Natural killer cell (primary cell): Measurements from ENCODE around the gene ZNF273. TPM values are rescaled to one million over a fixed set of nuclear protein-coding genes. Genes with fewer than 3 reads are reported as not detected.

Experiments used
- ATAC-seq, 3 donors: fragments of 150-1000 bp in 2 of 3; fragments of 200-7000 bp in 1 of 3; cut with Tn5 transposase; 1 replicate in 1 of 3; 2 replicates in 2 of 3; pipeline ENCODE4 v1.10.0; 2021; ENCODE audit warnings: mild to moderate bottlenecking in 2 of 3, moderate library complexity in 2 of 3
- DNase-seq, 2 donors: peaks; one replicate each; pipeline versions ENCODE4 v3.0.0 to v3.0.0-alpha.2; 2013 to 2021; ENCODE audit warnings: mixed read lengths in 1 of 2
- H3K27ac ChIP-seq: one replicate; pipeline ENCODE4 v1.5.1; 2013; ENCODE audit warnings: mild to moderate bottlenecking, low read length
- H3K27me3 ChIP-seq: one replicate; pipeline ENCODE4 v1.6.1; 2013; ENCODE audit warnings: low read length; ENCODE audit not compliant: control insufficient read depth, insufficient read depth
- H3K36me3 ChIP-seq: one replicate; pipeline ENCODE4 v1.6.1; 2013; ENCODE audit warnings: low read length; ENCODE audit not compliant: control insufficient read depth, insufficient read depth
- H3K4me1 ChIP-seq: one replicate; pipeline ENCODE4 v1.6.1; 2013; ENCODE audit warnings: low read length; ENCODE audit not compliant: control insufficient read depth, insufficient read depth
- H3K4me3 ChIP-seq: one replicate; pipeline ENCODE4 v1.5.1; 2013; ENCODE audit warnings: low read length
- H3K9me3 ChIP-seq: one replicate; pipeline ENCODE4 v1.6.1; 2013; ENCODE audit warnings: low read length; ENCODE audit not compliant: control insufficient read depth, insufficient read depth
- H3K27ac Mint-ChIP-seq, 2 donors: one replicate each; pipeline ENCODE4 v1.8.0; 2022; ENCODE audit warnings: mild to moderate bottlenecking in 2 of 2, mixed read lengths in 2 of 2, moderate library complexity in 1 of 2
- H3K27me3 Mint-ChIP-seq, 2 donors: one replicate each; pipeline ENCODE4 v1.8.0; 2022; ENCODE audit warnings: low read depth in 2 of 2, mixed read lengths in 2 of 2
- H3K36me3 Mint-ChIP-seq: one replicate; pipeline ENCODE4 v1.8.0; 2022; ENCODE audit warnings: mixed read lengths
- H3K4me1 Mint-ChIP-seq, 2 donors: one replicate each; pipeline ENCODE4 v1.8.0; 2022; ENCODE audit warnings: mixed read lengths in 2 of 2
- H3K4me3 Mint-ChIP-seq: one replicate; pipeline ENCODE4 v1.8.0; 2022; ENCODE audit warnings: mild to moderate bottlenecking, moderate library complexity, mixed read lengths
- H3K9me3 Mint-ChIP-seq, 2 donors: one replicate each; pipeline ENCODE4 v1.8.0; 2022; ENCODE audit warnings: mixed read lengths in 2 of 2
- WGBS: methylation state at CpG from one replicate; pipeline ENCODE4 v1.1.7; 2013; ENCODE audit warnings: missing lambda C conversion rate; ENCODE audit not compliant: insufficient coverage; 5-methylcytosine and 5-hydroxymethylcytosine counted together
- intact Hi-C: fragments of 100-400 bp; cut with micrococcal nuclease; formaldehyde crosslinking; loops from one replicate; pipeline ENCODE4 v1.14.2; 2022
- total RNA-seq, 4 donors: library from RNA; stranded (reverse); fragments of 120-200 nt in 1 of 4; gene quantifications; one replicate each; pipeline versions ENCODE4 v1.2.3 to v1.2.4, GENCODE V29; 2013 to 2022
- TF ChIP-seq, protein P1 (sequence below): fragments of 200-600 bp; IDR thresholded peaks from one replicate; pipeline ENCODE4 v1.8.0; 2022; ENCODE audit warnings: antibody characterized with exemption

The ZNF273 gene
- total RNA-seq, 3 donors from 2014 or later (not counting 1 experiment from before 2014, with no cell fraction given) = 2.9 to 4.2 (median 4.0) TPM

GRCh38 chr7:64978497-64979203, 75.6 kb downstream of the ZNF273 start:
- Mint-ChIP-seq H3K36me3 (peaks cover 79% of the 10 kb centered on the region), H3K9me3 (peaks cover 8 to 33% of the 10 kb centered on the region in 2 donors), H3K4me3 (no peak overlapping the region), H3K4me1 (no peaks in the 10 kb centered on the region), H3K27me3 (no peaks in the 10 kb centered on the region), H3K27ac (no peak overlapping the region)
- DNase-seq = no peak
- peaks cover 5% of the 10 kb centered on the region for H3K9me3 ChIP-seq
- H3K4me1 ChIP-seq = no peaks in the 10 kb centered on the region
- no peak overlapping the region for H3K27ac ChIP-seq
- TF ChIP-seq, protein P1, sequence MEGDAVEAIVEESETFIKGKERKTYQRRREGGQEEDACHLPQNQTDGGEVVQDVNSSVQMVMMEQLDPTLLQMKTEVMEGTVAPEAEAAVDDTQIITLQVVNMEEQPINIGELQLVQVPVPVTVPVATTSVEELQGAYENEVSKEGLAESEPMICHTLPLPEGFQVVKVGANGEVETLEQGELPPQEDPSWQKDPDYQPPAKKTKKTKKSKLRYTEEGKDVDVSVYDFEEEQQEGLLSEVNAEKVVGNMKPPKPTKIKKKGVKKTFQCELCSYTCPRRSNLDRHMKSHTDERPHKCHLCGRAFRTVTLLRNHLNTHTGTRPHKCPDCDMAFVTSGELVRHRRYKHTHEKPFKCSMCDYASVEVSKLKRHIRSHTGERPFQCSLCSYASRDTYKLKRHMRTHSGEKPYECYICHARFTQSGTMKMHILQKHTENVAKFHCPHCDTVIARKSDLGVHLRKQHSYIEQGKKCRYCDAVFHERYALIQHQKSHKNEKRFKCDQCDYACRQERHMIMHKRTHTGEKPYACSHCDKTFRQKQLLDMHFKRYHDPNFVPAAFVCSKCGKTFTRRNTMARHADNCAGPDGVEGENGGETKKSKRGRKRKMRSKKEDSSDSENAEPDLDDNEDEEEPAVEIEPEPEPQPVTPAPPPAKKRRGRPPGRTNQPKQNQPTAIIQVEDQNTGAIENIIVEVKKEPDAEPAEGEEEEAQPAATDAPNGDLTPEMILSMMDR = no peak
- intact Hi-C loops = no loop called here
- peaks cover 31% of the 10 kb centered on the region for H3K36me3 ChIP-seq
- 93% methylated on average over 3 of the region's 5 CpGs for WGBS
- H3K4me3 ChIP-seq = no peak overlapping the region
- no peak for ATAC-seq
- H3K27me3 ChIP-seq = no peaks in the 10 kb centered on the region

Other genes starting within 250 kb of the ZNF273 start
- gene ZNF107, start 237.1 kb upstream of the ZNF273 start, total RNA-seq = 10 to 100 TPM; 10.3 to 13.3 (median 10.4) TPM
- 10 to 100 TPM in 1 of 3 donors, 1 to 10 TPM in 2; 6.0 to 11.4 (median 8.0) TPM for gene ZNF138, start 108.8 kb upstream of the ZNF273 start, total RNA-seq
- gene ZNF117, start 87.8 kb downstream of the ZNF273 start, total RNA-seq = 10 to 100 TPM in 1 of 3 donors, 1 to 10 TPM in 2; 5.2 to 12.7 (median 6.6) TPM
- 10 to 100 TPM; 26.3 to 35.1 (median 34.2) TPM for gene ERV3-1, start 103.4 kb downstream of the ZNF273 start, total RNA-seq